IPS-20b (cell line): ENCODE results near the gene BRIP1.

Experiments
- H3K27ac ChIP-seq: one replicate; pipeline ENCODE4 v1.5.1; 2013; ENCODE audit warnings: low read length
- H3K27me3 ChIP-seq: 2 replicates; pipeline ENCODE4 v1.6.1; 2013; ENCODE audit warnings: mild to moderate bottlenecking, low read length, inconsistent platforms; ENCODE audit not compliant: insufficient read depth
- H3K36me3 ChIP-seq: 2 replicates; pipeline ENCODE4 v1.6.1; 2013; ENCODE audit warnings: low read depth, mild to moderate bottlenecking, inconsistent platforms, low read length, moderate library complexity; ENCODE audit not compliant: insufficient read depth
- H3K4me1 ChIP-seq: 2 replicates; pipeline ENCODE4 v1.6.1; 2013; ENCODE audit warnings: mild to moderate bottlenecking, control low read depth, inconsistent platforms, low read length, moderate library complexity; ENCODE audit not compliant: insufficient read depth
- H3K4me3 ChIP-seq: 2 replicates; pipeline ENCODE4 v1.5.1; 2013; ENCODE audit warnings: mild to moderate bottlenecking, low read length, inconsistent platforms
- H3K9ac ChIP-seq: 2 replicates; pipeline ENCODE4 v1.6.1; 2013; ENCODE audit warnings: low read depth, mild to moderate bottlenecking, inconsistent platforms, low read length, moderate library complexity
- H3K9me3 ChIP-seq: 2 replicates; pipeline ENCODE4 v1.6.1; 2013; ENCODE audit warnings: mild to moderate bottlenecking, low read depth, low read length, inconsistent platforms; ENCODE audit not compliant: insufficient read depth

BRIP1 gene

DNA sequence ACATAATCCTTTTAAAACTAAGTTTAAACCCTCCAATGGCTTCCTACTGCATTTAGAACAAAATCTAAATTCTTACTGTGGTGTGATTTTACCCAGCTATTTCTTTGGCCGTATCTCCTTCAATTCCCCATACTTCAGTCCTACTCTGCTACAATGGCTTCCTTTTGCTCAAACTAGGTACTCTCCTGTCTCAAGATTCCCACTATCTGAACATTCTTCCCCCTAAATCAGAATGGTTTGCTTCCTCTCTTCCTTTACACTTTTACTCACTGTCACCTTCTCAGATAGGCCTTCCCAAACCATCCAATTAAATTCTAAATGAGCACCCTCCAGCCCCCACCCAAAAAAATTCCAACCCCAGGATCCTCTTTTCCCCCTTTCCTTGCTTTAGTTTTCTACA, 109.2 kb downstream of the BRIP1 start:
- Histone ChIP-seq H3K4me3 (no peak overlapping the region), H3K4me1 (no peaks in the 10 kb centered on the region), H3K9me3 (peaks cover 6% of the 10 kb centered on the region; the same call in 1 of the 2 replicates), H3K27me3 (no peaks in the 10 kb centered on the region), H3K27ac (no peak overlapping the region), H3K9ac (no peak overlapping the region), H3K36me3 (peaks cover 17% of the 10 kb centered on the region)

GRCh38 chr17:61753696-61754095, 109.6 kb downstream of the BRIP1 start:
- Histone ChIP-seq H3K27ac (no peak overlapping the region), H3K27me3 (no peaks in the 10 kb centered on the region), H3K4me1 (no peaks in the 10 kb centered on the region), H3K9me3 (peaks cover 6% of the 10 kb centered on the region; the same call in 1 of the 2 replicates), H3K9ac (no peak overlapping the region), H3K4me3 (no peak overlapping the region), H3K36me3 (peaks cover 16% of the 10 kb centered on the region)

- Histone ChIP-seq H3K36me3 (peaks cover 21% of the 10 kb centered on the region), H3K9ac (no peak overlapping the region), H3K27ac (no peak overlapping the region), H3K27me3 (no peaks in the 10 kb centered on the region), H3K9me3 (peaks cover 26% of the 10 kb centered on the region), H3K4me1 (no peaks in the 10 kb centered on the region), H3K4me3 (no peak overlapping the region)
Observed at GRCh38 chr17:61750656-61751055, 112.7 kb downstream of the BRIP1 start.

GRCh38 chr17:61749823-61750404, 113.4 kb downstream of the BRIP1 start:
- no peak overlapping the region for H3K27ac ChIP-seq
- no peak overlapping the region for H3K9ac ChIP-seq
- no peak overlapping the region for H3K4me3 ChIP-seq
- peaks cover 26% of the 10 kb centered on the region for H3K9me3 ChIP-seq
- peaks cover 25% of the 10 kb centered on the region for H3K36me3 ChIP-seq
- H3K4me1 ChIP-seq = no peaks in the 10 kb centered on the region
- no peaks in the 10 kb centered on the region for H3K27me3 ChIP-seq

GRCh38 chr17:61746248-61746985, 116.9 kb downstream of the BRIP1 start:
- Histone ChIP-seq H3K9ac (no peak overlapping the region), H3K27me3 (no peaks in the 10 kb centered on the region), H3K27ac (no peak overlapping the region), H3K4me3 (no peak overlapping the region), H3K36me3 (peaks cover 43% of the 10 kb centered on the region), H3K4me1 (no peaks in the 10 kb centered on the region), H3K9me3 (peaks cover 26% of the 10 kb centered on the region)

DNA sequence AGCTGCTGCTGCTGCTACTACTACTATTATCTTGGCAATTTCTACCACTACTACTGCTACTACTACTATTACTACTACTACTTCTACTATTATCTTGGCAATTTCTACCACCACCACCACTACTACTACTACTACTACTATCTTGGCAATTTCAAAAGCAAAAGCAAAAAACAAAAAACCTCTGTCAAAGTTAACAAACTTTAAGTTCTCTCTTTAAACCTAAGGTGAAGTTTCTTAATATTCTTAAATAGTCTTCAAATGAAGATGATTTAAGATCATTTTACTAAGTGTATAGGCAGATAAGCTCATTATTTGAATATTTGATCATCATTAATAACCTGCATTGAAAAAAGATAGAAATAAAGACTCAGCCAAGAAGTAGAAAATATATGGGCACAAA, 118.5 kb downstream of the BRIP1 start:
- Histone ChIP-seq H3K36me3 (peaks cover 49% of the 10 kb centered on the region), H3K27me3 (no peaks in the 10 kb centered on the region), H3K27ac (no peak overlapping the region), H3K4me1 (no peaks in the 10 kb centered on the region), H3K9me3 (peaks cover 23% of the 10 kb centered on the region), H3K4me3 (no peak overlapping the region), H3K9ac (no peak overlapping the region)

- no peaks in the 10 kb centered on the region for H3K27me3 ChIP-seq
- no peak overlapping the region for H3K9ac ChIP-seq
- peaks cover 20% of the 10 kb centered on the region for H3K9me3 ChIP-seq
- H3K36me3 ChIP-seq = peaks cover 47% of the 10 kb centered on the region
- H3K4me3 ChIP-seq = no peak overlapping the region
- H3K27ac ChIP-seq = no peak overlapping the region
- H3K4me1 ChIP-seq = no peaks in the 10 kb centered on the region
Observed at GRCh38 chr17:61744252-61744651, 119.1 kb downstream of the BRIP1 start.

GRCh38 chr17:61743766-61744165, 119.6 kb downstream of the BRIP1 start:
- Histone ChIP-seq H3K9ac (no peak overlapping the region), H3K4me3 (no peak overlapping the region), H3K27me3 (no peaks in the 10 kb centered on the region), H3K4me1 (no peaks in the 10 kb centered on the region), H3K36me3 (peaks cover 49% of the 10 kb centered on the region), H3K9me3 (peaks cover 20% of the 10 kb centered on the region), H3K27ac (no peak overlapping the region)

DNA sequence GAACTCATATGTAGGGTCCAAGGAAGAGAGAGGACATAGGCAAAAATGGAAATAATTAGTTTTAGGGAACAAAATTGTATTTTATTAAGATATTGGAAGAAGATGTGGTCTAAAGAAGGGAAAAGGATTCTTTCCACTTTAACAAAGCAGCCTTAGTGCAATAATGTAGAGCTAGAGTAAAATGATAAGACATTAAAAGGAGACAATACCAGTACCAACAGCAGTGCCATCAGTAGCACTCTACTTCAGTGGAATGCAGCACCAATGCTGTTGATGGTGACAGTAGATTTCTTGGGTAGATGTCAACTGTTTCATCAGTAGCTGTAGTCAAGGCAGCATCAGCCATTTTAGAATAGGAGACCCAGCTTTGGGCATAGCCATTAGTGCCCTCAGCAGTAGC, 124.3 kb downstream of the BRIP1 start:
- Histone ChIP-seq H3K9ac (no peak overlapping the region), H3K9me3 (peaks cover 6% of the 10 kb centered on the region; the same call in 1 of the 2 replicates), H3K4me3 (no peak overlapping the region), H3K27ac (no peak overlapping the region), H3K36me3 (peaks cover 55% of the 10 kb centered on the region), H3K4me1 (no peaks in the 10 kb centered on the region), H3K27me3 (no peaks in the 10 kb centered on the region)

- Histone ChIP-seq H3K4me1 (no peaks in the 10 kb centered on the region), H3K9me3 (peaks cover 6% of the 10 kb centered on the region; the same call in 1 of the 2 replicates), H3K36me3 (peaks cover 55% of the 10 kb centered on the region)
Observed at GRCh38 chr17:61738249-61738648, 125.1 kb downstream of the BRIP1 start.

DNA sequence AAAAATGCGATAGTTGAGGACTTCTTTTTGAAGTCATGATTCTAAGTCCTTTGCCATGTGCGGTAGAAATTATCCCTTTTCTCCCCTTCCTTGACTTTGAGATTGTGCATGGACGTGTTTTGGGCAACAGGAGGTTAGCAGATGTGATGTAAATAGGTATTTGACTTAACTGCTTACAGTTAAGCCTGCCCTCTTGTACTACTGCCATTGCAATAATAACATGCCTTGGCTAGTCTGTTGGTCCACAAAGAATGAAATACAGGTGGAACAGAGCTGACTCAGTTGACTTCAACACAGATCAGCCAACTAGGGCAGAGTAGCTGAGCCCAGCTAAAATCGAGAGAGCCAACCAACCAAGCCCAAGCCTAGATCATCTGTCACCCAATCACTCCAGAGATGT, 125.5 kb downstream of the BRIP1 start:
- Histone ChIP-seq H3K4me1 (no peaks in the 10 kb centered on the region), H3K27me3 (no peaks in the 10 kb centered on the region), H3K9me3 (peaks cover 6% of the 10 kb centered on the region; the same call in 1 of the 2 replicates), H3K36me3 (peaks cover 51% of the 10 kb centered on the region), H3K4me3 (no peak overlapping the region), H3K9ac (no peak overlapping the region), H3K27ac (no peak overlapping the region)

More at GRCh38 chr17:61738249-61738648, 125.1 kb downstream of the BRIP1 start:
- Histone ChIP-seq H3K4me3 (no peak overlapping the region), H3K27me3 (no peaks in the 10 kb centered on the region), H3K27ac (no peak overlapping the region), H3K9ac (no peak overlapping the region)

DNA sequence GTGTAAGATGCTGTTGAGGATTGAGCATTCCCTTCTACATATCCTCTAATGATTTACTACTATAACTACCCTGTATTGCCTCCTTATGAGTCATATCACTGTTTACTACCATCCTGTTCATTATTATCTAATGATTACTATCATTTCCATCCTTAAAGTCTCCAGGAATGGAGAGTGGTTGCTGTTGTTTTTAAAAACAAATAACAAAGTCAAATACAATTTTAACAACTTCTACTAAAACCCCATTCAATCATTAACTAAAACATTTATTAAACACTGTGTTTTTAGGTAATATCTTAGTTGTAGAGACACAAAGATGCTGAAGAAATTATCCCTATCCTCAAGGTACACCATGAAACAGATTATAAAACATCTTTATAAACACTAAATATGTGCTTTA, 126.9 kb downstream of the BRIP1 start:
- Histone ChIP-seq H3K36me3 (peaks cover 37% of the 10 kb centered on the region), H3K27ac (no peak overlapping the region), H3K27me3 (no peaks in the 10 kb centered on the region), H3K4me3 (no peak overlapping the region), H3K9me3 (peaks cover 6% of the 10 kb centered on the region; the same call in 1 of the 2 replicates), H3K4me1 (no peaks in the 10 kb centered on the region), H3K9ac (no peak overlapping the region)
